HepG2 (cell line): ENCODE data around the gene TMEM87A. TPM values are rescaled to one million over a fixed set of nuclear protein-coding genes. Genes with fewer than 3 reads are reported as not detected.

Source experiments
- BATF2 ChIP-seq: sonication (generic); formaldehyde crosslinking; IDR thresholded peaks from 2 replicates; pipeline ENCODE4 v1.8.0; 2022; ENCODE audit warnings: mild to moderate bottlenecking, missing genetic modification reagents, moderate library complexity
- BRD4 ChIP-seq: sonication (generic); formaldehyde crosslinking; IDR thresholded peaks from 2 replicates; pipeline ENCODE4 v1.4.0; 2020; ENCODE audit warnings: missing genetic modification reagents
- CBFB ChIP-seq: sonication (generic); formaldehyde crosslinking; IDR thresholded peaks from 2 replicates; pipeline ENCODE4 v1.4.0; 2020; ENCODE audit warnings: missing genetic modification reagents
- GABPB1 ChIP-seq: IDR thresholded peaks from 2 replicates; pipeline ENCODE4 v1.6.1; 2016; ENCODE audit warnings: mild to moderate bottlenecking, missing genetic modification reagents, moderate library complexity, missing compliant biosample characterization
- HNF1A ChIP-seq, 2 experiments: sonication (generic) in 1 of 2; formaldehyde crosslinking in 1 of 2; IDR thresholded peaks; 2 replicates each; pipeline versions ENCODE4 v1.4.0 to v1.6.1; 2016 to 2020; ENCODE audit warnings: borderline replicate concordance in 1 of 2, low read depth in 1 of 2, mild to moderate bottlenecking in 1 of 2, missing genetic modification reagents in 1 of 2
- KDM1A ChIP-seq: IDR thresholded peaks from 2 replicates; pipeline ENCODE4 v1.6.1; 2016; ENCODE audit warnings: missing compliant biosample characterization
- SMAD1 ChIP-seq: sonication (generic); formaldehyde crosslinking; IDR thresholded peaks from 2 replicates; pipeline ENCODE4 v1.4.0; 2020; ENCODE audit warnings: missing genetic modification reagents, low read depth, mild to moderate bottlenecking, borderline replicate concordance
- SMAD9 ChIP-seq: sonication (generic); formaldehyde crosslinking; IDR thresholded peaks from 2 replicates; pipeline ENCODE4 v1.5.1; 2020; ENCODE audit warnings: mild to moderate bottlenecking, missing genetic modification reagents
- ZFP37 ChIP-seq: sonication (generic); formaldehyde crosslinking; IDR thresholded peaks from 2 replicates; pipeline ENCODE4 v1.4.0; 2020; ENCODE audit warnings: missing genetic modification reagents, borderline replicate concordance
- ZMYM2 ChIP-seq: sonication (generic); formaldehyde crosslinking; IDR thresholded peaks from 2 replicates; pipeline ENCODE4 v1.8.0; 2022; ENCODE audit warnings: mild to moderate bottlenecking, missing genetic modification reagents
- ZNF432 ChIP-seq: sonication (generic); formaldehyde crosslinking; IDR thresholded peaks from 2 replicates; pipeline ENCODE4 v1.5.0; 2020; ENCODE audit warnings: missing genetic modification reagents, mild to moderate bottlenecking, borderline replicate concordance
- ZNF572 ChIP-seq: sonication (generic); formaldehyde crosslinking; IDR thresholded peaks from 2 replicates; pipeline ENCODE4 v1.5.1; 2020; ENCODE audit warnings: mild to moderate bottlenecking, missing genetic modification reagents
- ZNF788 ChIP-seq: sonication (generic); formaldehyde crosslinking; IDR thresholded peaks from 2 replicates; pipeline ENCODE4 v1.5.0; 2020; ENCODE audit warnings: mild to moderate bottlenecking, missing genetic modification reagents, borderline replicate concordance
- polyA plus RNA-seq, 8 experiments: library from polyadenylated mRNA; depleted of rRNA in 3 of 8; stranded (reverse) in 7 of 8; unstranded in 1 of 8; fragments of >200 nt; fragmentation: Illumina TruSeq in 4 of 8; extraction: Trizol in 4 of 8; gene quantifications; 2 replicates each; pipeline versions ENCODE4 v1.2.1 to v1.2.3, GENCODE V29; 2011 to 2016; ENCODE audit warnings: low read depth in 4 of 8, missing spikeins in 1 of 8, mixed read lengths in 1 of 8; ENCODE audit not compliant: insufficient read depth in 1 of 8
- total RNA-seq, 5 experiments: library from RNA; depleted of rRNA; stranded (reverse); fragments of >200 nt; fragmentation: Illumina TruSeq; extraction: Trizol; gene quantifications; 2 replicates each; pipeline ENCODE4 v1.2.3, GENCODE V29; 2016; ENCODE audit warnings: low read depth in 1 of 5
- TF ChIP-seq, protein P1 (sequence below): sonication (generic); formaldehyde crosslinking; conservative IDR thresholded peaks from 2 replicates; pipeline ENCODE4 v1.8.0; 2022; ENCODE audit warnings: missing genetic modification reagents
- TF ChIP-seq, protein P2 (sequence below): sonication (generic); formaldehyde crosslinking; IDR thresholded peaks from 2 replicates; pipeline ENCODE4 v1.5.0; 2020; ENCODE audit warnings: missing genetic modification reagents, mild to moderate bottlenecking, borderline replicate concordance
- TF ChIP-seq, protein P3 (sequence below): sonication (generic); formaldehyde crosslinking; IDR thresholded peaks from 2 replicates; pipeline ENCODE4 v1.9.0; 2021; ENCODE audit warnings: missing genetic modification reagents, borderline replicate concordance
- TF ChIP-seq, protein P4 (sequence below): sonication (generic); formaldehyde crosslinking; IDR thresholded peaks from 2 replicates; pipeline ENCODE4 v1.5.0; 2020; ENCODE audit warnings: missing genetic modification reagents

The TMEM87A gene
- total and polyA plus RNA-seq, 2 of the 13 experiments (the other 11 are each of a cell fraction or from before 2014, with no cell fraction given): 20.2 to 42.8 TPM

DNA sequence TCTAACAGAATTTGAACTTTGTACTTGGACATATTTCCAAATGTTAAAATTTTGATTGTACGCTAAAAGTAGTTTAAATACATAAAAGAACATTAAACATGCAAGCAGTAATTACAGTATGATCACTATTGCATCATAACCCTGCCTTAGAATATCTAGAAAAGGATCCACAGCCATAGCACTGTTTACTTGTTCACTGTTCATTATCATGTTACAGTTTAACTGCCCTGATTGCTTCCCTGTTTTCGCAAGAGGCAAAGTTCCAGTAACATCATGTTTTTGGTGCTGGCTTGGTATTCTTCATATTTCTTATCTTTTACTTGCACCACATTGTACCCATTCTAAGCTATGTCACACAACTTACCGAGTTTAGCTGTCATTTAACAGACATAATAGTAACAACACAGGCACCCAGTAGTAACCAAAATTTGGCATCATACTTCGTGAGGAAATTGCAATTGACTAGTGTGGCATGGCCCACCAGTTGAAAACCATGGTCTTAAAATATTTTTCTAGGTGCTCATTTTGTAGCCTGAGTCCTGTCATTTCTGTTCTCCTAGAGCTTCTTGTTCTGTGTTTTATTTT is 13.3 kb upstream of the TMEM87A start (continued):
- TF ChIP-seq BRD4 (CRISPR knock-in tag) (no peak), KDM1A (CRISPR knock-in tag) (peak; percentile 10; the same call in 1 of the 2 replicates), ZMYM2 (CRISPR knock-in tag) (0 out of 2 replicates have a peak, but pooled peaks have one; percentile 31), ZFP37 (CRISPR knock-in tag) (no peak), CBFB (CRISPR knock-in tag) (no peak), SMAD9 (CRISPR knock-in tag) (no peak), HNF1A (IDR thresholded peaks at IDR 0.05; ENCODE audit: low read depth) (peak; percentile 84), HNF1A (CRISPR knock-in tag; IDR thresholded peaks at IDR 0.05; ENCODE audit: borderline replicate concordance) (peak; percentile 89), SMAD1 (CRISPR knock-in tag) (no peak), ZNF432 (CRISPR knock-in tag) (no peak), ZNF788 (CRISPR knock-in tag) (no peak), BATF2 (CRISPR knock-in tag) (no peak), ZNF572 (CRISPR knock-in tag) (no peak), GABPB1 (CRISPR knock-in tag) (no peak)
- TF ChIP-seq, protein P1, sequence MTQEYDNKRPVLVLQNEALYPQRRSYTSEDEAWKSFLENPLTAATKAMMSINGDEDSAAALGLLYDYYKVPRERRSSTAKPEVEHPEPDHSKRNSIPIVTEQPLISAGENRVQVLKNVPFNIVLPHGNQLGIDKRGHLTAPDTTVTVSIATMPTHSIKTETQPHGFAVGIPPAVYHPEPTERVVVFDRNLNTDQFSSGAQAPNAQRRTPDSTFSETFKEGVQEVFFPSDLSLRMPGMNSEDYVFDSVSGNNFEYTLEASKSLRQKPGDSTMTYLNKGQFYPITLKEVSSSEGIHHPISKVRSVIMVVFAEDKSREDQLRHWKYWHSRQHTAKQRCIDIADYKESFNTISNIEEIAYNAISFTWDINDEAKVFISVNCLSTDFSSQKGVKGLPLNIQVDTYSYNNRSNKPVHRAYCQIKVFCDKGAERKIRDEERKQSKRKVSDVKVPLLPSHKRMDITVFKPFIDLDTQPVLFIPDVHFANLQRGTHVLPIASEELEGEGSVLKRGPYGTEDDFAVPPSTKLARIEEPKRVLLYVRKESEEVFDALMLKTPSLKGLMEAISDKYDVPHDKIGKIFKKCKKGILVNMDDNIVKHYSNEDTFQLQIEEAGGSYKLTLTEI: no peak
- TF ChIP-seq, protein P2, sequence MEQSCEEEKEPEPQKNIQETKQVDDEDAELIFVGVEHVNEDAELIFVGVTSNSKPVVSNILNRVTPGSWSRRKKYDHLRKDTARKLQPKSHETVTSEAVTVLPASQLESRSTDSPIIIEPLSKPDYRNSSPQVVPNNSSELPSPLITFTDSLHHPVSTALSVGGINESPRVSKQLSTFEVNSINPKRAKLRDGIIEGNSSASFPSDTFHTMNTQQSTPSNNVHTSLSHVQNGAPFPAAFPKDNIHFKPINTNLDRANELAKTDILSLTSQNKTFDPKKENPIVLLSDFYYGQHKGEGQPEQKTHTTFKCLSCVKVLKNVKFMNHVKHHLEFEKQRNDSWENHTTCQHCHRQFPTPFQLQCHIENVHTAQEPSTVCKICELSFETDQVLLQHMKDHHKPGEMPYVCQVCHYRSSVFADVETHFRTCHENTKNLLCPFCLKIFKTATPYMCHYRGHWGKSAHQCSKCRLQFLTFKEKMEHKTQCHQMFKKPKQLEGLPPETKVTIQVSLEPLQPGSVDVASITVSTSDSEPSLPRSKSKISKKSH (CRISPR knock-in tag): no peak
- TF ChIP-seq, protein P3, sequence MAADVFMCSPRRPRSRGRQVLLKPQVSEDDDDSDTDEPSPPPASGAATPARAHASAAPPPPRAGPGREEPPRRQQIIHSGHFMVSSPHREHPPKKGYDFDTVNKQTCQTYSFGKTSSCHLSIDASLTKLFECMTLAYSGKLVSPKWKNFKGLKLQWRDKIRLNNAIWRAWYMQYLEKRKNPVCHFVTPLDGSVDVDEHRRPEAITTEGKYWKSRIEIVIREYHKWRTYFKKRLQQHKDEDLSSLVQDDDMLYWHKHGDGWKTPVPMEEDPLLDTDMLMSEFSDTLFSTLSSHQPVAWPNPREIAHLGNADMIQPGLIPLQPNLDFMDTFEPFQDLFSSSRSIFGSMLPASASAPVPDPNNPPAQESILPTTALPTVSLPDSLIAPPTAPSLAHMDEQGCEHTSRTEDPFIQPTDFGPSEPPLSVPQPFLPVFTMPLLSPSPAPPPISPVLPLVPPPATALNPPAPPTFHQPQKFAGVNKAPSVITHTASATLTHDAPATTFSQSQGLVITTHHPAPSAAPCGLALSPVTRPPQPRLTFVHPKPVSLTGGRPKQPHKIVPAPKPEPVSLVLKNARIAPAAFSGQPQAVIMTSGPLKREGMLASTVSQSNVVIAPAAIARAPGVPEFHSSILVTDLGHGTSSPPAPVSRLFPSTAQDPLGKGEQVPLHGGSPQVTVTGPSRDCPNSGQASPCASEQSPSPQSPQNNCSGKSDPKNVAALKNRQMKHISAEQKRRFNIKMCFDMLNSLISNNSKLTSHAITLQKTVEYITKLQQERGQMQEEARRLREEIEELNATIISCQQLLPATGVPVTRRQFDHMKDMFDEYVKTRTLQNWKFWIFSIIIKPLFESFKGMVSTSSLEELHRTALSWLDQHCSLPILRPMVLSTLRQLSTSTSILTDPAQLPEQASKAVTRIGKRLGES (CRISPR knock-in tag): no peak
- TF ChIP-seq, protein P4, sequence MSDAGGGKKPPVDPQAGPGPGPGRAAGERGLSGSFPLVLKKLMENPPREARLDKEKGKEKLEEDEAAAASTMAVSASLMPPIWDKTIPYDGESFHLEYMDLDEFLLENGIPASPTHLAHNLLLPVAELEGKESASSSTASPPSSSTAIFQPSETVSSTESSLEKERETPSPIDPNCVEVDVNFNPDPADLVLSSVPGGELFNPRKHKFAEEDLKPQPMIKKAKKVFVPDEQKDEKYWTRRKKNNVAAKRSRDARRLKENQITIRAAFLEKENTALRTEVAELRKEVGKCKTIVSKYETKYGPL: no peak
